Activated CD4-positive, CD25-positive, alpha-beta regulatory T cell (primary cell): ENCODE measurements around the gene PIP5KL1.
"Not testable (repeated sequence)": the region's sequence is repeated elsewhere in the genome, so short reads cannot be mapped to it uniquely, and the experiment has no call there.

Experiments used
- DNase-seq, 4 experiments: peaks; one replicate each; lab custom pipeline; 2025; lab: John Stamatoyannopoulos, UW

Gene PIP5KL1

DNA sequence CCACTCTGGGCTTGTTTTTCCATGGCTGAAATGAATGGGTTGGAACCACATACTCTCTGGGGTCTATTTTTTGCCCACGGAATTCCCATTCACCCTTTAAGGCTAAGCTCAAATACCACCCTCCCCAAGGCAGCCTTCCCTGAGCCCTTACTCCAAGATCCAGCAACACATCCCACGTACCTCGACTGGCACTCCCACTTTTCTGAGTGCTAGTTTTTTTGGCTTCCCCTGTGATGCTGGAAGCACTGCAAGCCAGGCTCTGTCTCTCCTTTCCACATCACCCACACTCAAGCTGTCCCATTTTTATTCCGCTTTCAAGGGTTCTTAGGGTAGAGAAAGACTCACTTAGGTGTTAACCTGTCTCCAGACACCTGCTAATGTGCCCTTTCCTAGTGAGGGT lies 37.2 kb downstream of the PIP5KL1 start:
- no peak for DNase-seq

DNA sequence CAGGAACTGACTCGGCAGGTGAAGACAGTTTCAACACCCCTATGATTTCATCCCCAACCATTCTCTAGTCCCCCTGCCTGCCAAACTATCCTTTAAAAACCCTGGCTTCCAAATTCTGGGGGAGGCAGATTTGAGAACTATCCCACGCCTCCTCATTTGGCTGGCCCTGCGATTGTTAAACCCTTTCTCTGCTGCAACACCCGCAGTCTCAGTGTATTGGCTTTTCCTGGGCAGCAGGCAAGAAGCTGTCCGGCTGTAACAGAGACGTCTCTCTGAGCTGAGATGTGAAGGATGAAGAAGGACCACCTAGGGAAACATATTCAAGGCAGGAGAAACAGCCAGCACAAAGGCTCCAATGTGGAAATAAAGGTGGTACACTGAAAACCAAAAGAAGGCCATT lies 37.7 kb downstream of the PIP5KL1 start:
- DNase-seq, result no peak

DNA sequence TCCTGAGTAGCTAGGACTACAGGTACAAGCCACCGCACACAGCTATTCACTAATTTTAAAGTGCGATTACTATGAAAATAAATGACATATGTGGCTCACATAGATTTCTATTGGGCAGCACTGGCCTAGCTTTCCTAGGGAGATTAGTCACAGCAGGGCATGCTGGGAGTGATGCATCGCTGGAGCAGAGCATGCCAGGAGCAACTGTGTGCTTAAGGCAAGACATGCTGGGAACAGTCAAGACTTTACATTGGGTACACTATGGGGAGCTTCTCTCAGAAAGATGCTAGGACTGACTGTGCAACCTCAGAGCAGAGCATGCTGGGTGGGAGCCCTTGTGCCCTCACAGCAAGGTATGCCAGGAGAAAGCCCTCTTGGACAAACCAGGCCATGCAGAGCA lies 40.5 kb downstream of the PIP5KL1 start:
- DNase-seq, result no peak

DNA sequence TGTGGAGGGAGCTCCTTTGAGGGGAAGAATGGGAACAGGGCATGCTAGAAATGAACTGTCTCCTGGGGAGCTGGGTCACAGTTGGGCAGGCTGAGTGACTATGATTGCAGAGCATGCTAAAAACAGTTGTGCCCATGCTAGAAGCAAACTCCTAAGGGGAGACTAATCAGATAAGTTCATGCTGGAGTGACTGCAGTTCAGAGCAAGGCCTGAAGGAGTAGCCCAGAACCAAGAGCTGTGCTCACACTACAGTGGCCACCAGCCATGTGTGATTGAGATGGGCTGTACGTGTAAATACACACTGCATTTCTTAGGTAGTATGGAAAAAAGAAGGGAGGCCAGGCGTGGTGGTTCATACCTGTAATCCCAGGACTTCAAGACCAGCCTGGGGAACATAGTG lies 42.8 kb downstream of the PIP5KL1 start:
- no peak for DNase-seq

DNA sequence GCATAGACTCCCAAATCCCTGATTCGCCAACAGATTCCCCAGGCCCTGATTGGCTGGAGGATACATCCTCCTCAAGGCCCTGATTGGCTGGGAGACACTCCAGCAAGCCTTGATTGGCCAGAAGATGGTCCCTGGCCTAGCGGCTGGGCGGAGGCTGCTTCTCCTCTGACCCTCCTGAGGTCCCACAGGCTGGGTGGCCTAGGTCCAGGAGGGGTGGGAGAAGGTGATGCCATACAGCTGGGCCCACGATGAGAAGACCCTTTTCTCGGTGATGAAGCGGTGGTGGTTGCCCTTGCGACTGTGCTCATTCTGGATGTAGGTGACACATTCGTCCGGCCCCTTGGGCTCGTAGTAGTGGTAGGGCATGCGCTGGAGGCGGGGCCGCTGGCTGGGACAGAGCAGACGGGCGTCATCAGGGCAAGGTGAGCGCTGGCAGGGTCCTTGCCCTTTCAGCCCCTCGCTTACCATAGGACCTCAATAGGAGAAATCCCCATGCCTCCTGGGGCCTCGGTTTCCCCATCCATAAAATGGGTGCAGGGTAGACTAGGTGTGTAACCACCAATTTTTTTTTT lies 44.1 kb downstream of the PIP5KL1 start:
- no peak for DNase-seq

DNA sequence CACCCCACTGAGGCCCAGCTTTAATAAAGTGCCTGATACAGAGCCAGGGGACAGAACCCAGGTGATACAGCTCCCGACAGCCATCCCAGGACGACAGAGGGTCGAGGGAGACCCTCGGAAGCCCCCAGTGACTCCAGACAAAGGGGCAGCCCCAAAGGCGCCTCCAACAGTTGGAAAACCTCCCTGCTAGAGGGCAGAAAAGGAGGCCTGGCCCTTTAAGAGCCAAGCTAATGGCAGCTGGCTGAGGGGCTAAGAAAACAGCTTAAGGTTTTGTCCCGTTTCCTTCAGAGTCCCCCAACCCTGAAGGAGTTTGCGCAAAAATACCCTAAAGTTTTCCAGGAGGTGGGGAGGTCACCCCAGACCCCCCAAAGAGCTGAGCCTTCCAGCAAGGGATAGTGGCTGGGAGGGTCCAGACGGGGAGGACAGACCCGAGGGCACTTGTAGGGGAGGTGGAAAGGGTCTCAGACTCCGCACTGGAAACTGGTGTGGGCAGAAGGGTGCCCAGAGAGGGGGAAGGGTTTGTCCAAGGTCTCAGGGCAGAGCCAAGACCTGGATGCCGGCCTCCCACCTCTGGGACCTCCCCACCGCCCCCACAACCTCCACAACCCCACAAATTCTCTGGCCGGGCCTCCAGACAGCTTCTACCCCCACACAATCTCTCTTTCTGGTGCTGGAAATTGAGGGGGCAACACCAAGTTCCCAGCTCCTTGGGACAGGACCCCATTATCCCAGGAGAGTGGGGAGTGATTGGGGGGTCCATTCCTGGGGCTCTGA lies 44.9 kb downstream of the PIP5KL1 start:
- no peak for DNase-seq

DNA sequence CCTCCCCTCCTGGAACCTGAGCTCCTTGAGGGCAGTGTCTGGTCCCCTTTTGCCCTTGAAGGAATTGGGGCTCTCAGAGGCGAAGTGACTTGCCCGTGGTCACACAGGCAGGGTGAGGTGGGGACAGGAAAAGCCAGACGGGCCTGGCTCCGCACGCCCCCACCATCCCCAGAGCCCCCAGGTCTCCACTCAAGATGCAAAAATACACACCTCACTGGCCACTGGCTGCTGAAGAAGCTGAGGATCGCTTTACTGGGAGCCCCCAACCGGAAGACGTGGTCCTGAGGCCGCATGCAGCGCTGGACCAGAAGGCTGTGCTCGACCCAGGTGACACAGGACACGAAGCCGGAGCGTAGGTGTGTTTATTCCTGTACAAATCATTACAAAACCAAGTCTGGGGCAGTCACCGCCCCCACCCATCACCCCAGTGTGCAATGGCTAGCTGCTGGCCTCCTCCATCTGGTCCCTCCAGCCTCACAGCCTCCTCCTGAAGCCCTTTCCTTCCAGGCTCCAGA lies 45.5 kb downstream of the PIP5KL1 start:
- DNase-seq, result no peak

DNA sequence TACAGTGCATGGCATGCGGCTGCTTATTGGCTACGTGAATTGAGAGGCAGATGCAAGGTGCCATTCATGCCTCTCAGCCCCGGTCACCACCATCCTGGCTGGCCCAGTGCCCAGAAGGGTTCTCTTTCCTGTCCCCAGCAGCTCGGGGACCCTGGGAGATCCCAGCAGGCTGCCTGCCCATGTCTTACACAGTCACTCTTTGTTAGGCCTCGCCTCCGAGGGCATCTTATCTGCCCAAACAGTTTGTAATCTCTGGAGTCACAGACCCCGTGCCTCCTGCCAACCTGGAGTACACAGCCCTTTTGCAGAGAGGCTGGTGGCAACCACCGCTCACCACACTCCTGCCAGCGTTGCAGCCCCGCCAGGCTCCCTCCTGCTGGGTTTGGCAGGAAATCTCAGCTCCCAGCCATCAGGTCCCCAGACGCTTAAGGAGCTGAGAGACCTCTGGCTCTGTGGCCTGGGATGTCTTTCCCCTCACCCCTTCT lies 46.1 kb downstream of the PIP5KL1 start:
- no peak for DNase-seq

DNA sequence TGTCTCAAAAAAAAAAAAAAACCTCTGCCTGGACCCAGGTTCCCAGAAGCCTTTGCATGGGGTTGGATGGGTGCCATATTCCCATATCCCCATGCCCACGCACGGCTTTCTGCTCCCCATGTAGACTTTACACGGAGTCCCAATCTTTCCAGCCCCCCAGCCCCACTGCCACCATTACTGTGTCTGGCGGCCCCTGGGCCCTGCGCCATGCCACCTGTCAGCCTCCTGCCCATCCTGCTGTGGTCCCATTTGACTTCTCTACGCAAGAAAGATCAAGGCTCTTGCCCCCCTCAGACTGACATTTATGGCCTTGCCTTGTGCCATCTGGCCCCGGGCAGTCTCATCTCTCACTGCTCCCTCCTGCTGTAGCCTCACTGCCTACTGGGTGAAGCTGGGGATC lies 46.6 kb downstream of the PIP5KL1 start:
- no peak for DNase-seq

DNA sequence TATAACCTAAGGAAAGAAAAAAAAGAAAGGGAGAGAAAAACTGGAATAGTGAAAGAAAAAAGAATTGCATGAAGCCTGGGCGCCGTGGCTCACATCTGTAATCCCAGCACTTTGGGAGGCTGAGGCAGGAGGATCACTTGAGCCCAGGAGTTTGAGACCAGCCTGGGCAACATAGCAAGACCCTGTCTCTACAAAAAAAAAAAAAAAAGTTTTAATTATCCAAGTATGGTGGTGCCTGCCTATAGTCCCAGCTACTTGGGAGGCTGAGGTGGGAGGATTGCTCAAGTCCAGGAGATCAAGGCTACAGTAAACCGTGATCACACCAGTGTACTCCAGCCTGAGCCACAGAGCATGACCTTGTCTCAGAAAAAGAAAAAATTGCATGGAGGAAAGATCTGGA lies 48.9 kb downstream of the PIP5KL1 start:
- not testable (repeated sequence) for DNase-seq

DNA sequence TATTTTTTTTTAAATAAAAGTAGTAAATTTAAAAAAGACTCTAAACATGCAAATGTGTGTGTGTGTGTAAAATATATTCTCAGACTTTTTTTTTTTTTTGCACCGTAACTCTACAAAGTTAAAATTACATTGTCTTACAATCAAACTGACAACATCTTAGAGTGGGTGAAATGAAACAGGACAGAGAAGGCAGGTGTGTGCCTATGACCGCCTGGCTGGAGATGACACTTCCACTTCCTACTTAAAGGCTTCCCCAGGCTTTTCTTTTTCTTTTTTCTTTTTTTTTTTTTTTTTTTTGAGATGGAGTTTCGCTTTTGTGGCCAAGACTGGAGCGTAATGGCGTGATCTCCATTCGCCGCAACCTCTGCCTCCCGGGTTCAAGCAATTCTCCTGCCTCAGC lies 50.4 kb downstream of the PIP5KL1 start:
- DNase-seq, result no peak

DNA sequence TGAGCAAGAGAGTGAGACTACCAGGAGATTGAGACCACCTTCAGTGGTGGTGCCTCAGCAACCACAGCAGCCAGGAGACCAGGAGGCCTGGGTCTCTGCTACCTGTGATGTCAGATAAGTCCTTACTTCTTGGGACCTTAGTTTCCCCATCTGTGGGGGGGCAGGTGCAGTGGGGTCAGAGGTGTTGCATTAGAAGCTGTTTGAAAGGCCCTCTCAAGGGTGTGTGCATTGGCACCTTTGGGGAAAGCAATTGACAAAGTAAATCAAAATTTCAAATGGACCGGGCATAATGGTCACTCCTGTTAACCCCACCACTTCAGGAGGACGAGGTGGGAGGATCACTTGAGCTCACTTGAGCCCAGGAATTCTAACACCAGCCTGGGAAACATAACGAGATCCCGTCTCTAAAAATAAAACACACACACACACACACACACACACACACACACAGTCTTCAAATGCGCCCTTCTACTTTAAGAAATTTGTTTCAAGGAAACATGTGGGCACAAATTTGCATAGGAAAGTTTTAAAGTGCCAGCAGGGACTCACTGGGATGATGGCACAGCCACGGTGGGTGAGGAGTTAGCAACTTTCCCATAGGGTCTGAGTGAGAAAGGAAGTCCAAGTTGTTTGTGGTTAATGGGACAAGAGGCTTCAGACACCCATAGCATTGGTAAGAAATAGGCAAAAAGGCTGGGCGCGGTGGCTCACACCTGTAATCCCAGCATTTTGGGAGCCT lies 51.8 kb downstream of the PIP5KL1 start:
- no peak for DNase-seq

DNA sequence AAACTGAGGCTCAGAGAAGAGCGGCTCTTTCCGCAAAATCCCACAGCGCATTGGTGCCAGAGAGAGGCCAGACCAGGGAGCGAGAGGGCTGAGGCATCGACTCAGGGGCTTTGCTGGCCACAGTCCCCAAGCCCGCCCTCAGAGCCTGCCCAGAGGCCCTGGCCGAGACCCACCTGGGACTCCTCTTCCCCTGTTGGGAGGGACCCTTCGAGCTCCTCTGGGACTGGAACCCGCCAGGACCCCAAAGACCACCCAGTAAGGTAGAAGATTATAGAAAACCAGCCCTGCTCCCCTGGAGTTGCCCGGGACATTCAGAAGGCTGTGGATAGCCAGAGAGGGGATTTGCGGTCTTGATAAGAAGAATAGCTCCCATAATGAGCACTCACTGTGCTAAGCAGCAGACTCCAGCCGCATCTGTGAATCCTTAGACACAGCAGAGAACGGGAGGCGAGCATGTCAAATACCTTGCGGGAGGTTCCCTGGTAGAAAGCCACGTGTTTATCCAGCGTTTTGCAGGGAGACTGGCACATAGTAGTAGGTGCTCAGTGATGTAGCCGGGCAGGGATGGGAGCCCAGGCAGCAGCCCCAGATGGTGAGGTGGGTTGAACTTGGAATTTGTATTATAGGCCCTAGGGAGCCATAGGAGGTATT lies 52.5 kb downstream of the PIP5KL1 start:
- no peak for DNase-seq

DNA sequence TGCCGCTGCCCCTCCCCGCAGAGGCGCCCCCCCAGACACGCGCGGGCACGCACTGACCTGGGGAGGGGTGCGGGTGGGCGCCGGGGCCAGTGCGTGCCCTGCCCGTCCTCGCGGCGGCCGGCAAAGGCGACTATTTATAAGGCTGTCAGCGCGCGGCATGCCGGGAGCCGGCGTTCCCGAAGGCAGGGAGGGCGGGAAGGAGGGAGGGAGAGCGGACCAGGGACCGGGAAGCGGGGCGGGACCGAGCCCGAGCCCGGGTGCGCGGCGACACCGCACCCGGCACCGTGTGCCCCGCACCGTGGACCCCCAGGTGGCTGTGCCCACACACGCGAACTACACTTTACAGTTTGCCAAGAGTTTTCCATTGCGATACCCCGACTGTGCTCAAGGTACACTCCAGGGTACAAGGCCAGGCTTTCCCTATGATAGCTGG lies 53.0 kb downstream of the PIP5KL1 start, which contains the start of gene AK1:
Gene AK1, minus strand, starts transcription at position 110 of the 433 bp plus-strand sequence. CDS start 3,058 bp downstream, outside the sequence.
- no peak for DNase-seq

DNA sequence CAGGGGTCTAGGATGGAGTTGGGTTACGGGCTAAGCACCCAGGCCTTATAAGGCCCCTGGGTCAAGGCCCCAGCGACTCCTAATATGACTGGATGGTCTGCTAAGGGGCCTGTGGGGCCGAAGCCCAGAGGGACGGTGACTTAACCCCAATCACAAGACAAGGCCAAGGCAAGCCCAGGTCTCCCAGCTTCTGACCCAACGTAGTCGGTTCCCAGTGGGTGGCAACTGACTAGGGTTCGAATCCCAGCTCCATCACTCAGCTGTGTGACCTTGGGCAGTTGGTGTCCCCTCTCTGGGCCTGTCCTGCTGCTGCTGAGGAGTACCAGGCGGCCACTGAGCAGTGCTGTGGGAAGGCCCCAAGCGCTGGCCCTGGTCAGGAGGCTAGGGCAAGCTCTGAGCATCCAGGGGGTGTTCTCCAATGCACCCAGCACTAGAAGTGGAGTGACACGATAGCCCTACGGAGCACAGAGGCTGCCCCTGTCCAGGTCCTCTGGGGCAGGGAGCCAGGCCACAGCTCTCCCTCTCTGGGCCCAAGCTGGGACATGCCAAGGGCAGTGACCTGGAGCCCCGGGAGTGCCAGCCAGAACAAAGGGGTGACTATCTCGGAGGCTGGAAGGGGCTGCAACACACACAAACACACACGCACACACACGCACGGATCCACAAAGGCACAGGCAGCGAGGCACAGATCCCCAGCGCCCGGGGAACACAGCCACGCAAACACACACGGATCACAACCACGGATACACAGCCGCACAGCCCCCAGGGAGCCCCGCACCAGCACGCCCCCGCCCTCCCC lies 53.6 kb downstream of the PIP5KL1 start:
- DNase-seq, result no peak

DNA sequence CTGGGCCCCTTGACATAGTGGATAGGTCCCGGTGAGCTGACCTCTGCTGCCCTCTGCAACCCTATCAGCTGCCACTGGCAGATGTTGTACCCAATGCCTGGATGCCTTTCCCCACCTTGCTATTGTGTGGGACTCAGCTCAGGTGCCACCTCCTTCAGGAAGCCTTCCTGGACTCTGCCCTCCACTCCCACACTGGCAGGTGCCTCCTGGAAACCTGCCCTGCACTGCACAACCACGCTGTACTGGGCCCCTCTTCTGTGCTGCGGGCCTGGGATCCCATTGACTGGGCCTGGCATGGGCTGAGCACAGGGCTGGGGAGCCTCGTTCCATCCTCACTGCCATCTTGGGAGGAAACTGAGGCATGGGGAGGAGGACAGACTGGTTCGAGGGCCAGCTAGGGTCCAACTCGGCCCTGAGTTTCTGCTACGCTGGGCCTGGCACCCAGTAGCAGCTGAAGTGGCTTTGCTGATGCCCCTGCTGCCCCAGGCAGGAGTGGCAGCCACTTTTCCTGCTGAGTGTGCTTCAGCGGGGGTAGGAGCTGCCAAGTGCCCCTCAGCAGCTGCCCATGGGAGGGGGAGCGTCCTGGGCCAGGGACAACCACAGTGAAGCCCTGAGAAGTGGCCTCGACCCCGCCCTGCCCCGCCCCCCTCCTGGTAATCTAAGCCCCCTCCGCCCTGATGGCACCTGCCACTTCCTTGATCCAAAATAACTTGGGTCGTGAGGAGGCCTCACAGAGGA lies 54.4 kb downstream of the PIP5KL1 start:
- no peak for DNase-seq

DNA sequence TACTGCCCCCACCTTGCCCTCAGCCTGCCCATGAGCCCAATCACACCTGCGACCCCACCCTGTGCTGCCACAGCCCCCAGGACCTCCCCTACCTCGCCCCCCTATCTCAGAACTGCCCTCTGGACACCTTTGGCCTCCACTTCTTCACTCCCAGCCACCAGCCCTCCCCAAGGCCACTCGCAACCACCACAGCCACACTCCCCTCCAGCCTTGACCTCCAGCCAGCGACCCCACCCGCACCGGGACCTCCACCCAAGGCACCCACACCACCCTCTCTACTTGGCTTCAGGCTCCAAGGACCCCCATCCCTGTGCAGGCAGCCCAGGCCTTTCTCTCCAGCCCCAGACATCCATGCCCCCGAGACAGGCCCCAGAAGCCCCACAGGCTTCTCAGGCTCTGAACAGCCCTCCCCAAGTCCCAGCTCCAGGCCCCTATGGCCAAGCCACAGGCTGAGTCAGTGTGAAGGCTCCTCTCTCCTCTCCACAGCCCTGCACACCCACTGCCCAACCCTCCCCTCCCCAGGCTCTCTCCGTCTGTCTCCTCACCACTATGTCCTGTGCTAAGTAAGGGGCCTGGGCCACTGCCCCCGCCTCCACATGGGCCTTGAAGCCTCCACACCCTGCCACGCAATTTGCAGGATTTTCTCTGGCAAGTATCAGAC lies 55.1 kb downstream of the PIP5KL1 start:
- DNase-seq, result no peak

DNA sequence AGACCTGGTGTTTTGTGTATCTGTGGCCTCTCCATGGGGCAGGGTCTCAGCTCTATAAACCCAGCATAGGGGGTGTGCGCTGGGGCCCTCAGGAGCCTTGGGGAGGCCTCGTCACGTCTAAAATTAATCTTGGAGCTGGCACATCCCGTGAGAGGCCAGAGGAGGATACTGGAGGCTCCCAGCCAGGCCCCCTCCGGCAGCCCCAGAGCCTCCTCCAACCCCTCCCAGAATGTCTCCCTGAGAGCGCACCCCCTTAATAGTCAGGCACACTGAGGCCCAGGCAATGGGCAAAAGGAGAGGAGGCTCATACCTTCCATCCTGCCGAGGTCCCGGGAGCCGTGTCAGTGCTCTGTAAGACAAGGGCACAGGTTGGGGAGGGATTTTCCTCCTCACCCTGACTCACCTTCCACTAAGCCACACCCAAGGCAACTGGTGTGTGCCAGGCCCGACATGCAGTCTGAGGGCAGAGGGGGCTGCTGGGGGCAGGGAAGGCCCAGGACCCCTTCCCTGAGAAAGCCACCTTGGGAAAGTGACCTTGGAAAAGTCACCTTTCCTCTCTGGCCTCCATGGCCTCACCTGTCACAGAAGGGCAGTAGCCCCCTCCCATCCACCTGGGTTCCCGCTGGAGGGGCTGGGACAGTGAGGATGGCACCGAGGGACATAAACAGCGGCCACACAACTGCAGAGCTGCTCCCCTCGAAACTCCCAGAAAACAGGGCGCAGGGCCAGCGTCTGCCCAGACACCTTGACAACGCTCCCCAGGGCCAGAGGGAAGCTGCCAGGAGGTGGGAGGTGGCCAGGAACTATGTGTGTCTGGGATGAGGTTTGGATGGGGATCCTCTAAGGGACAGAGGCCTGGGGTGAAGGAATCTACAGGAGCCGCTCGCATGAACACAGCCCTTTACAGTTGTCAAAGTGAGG lies 56.0 kb downstream of the PIP5KL1 start:
- DNase-seq, result no peak

DNA sequence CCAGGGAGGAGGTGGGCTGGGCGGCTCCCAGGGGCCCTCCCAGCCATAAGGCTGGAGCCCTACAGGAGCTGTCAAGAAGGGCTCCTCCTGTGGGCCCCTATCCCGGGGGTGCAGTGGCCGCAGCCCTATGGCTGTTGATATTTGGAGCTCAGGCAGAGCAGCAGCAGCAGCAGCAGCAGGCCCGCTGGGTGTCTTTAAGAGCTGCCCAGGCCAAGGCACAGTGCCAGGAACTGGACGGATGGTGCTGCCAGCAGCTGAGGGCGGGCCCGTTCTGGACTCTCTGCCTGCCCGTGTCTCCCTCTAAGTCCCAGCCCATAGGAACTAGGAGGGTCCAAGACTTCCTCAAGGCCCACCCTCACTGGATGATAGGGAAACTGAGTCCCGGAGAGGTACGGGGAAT lies 56.7 kb downstream of the PIP5KL1 start:
- DNase-seq, result no peak
